Measurements from ENCODE around the gene BIK.

BIK gene, protein sequence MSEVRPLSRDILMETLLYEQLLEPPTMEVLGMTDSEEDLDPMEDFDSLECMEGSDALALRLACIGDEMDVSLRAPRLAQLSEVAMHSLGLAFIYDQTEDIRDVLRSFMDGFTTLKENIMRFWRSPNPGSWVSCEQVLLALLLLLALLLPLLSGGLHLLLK

DNA sequence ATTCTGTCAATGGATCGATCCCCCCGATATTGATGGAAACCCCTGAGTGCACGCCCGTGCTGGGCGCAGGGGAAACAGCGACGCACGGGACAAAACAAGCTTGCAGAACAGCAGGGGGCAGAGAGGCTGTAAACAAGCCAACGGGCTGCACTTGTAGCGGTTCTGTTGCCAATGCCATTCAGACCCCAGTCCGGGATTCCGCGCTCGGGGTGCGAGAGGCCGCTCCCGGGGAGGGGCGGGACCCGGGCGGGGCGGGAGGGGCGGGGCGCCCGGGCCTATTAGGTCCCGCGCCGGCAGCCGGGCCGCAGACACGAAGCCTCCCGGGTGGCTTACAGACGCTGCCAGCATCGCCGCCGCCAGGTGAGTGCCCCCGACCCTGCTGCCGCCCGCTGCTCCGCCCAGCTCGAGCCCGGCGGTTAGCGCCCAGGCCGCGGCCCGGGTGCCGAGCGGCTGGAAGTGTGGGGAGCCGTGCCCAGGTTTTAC is at the start of gene BIK:
BIK (plus strand) TSS at position 307 of the 483 bp plus-strand sequence. CDS start 13,273 bp downstream, outside the sequence.
- DNase-seq = peak; percentile 65

GRCh38 chr22:43066134-43066533 is 44.4 kb upstream of the BIK start:
- no peak for DNase-seq

DNA sequence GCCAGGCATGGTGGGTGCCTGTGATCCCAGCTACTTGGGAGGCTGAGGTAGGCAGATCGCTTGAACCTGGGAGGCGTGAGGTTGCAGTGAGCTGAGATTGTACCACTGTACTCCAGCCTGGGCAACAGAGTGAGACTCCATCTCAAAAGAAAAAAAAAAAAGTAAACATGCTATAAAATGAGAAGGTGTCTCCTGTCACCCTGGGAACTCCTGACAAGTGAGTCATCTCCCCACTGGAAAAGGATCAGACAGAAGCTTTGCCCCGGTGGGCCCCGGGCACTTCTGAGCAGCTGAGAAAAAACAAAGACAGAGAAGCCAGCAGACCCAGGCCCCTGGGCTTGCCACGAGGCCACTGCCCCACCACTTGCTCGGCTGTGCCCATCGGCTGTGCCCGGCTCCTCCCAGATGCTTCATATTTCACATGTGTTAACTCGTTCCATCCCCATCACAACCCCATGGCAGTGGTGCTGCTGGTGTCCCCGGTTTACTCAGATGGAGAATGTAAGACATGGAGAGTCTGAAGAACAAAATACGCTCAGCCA is 43.6 kb upstream of the BIK start:
- DNase-seq = no peak

- no peak for DNase-seq
These were observed 33.3 kb upstream of the BIK start for GRCh38 chr22:43077121-43077877.

GRCh38 chr22:43078522-43078921 is 32.0 kb upstream of the BIK start:
- DNase-seq = no peak

DNA sequence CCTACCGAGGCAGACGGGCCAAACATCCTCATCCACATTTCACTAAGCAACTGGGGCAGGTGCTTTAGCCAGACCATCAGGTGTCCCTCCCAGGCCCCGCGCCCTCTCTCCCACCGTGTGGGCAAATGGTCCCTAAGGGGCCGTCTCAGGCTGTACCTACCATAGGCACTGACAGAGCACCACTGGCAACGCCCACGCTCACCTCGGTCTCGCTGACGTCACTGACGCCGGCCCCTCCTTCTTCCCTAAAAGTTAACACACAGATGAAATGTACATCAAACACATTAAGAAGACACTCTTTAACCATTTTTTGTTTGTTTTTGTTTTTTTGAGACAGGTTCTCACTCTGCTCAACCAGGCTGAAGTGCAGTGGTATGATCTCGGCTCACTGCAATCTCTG is 30.8 kb upstream of the BIK start:
- no peak for DNase-seq

DNA sequence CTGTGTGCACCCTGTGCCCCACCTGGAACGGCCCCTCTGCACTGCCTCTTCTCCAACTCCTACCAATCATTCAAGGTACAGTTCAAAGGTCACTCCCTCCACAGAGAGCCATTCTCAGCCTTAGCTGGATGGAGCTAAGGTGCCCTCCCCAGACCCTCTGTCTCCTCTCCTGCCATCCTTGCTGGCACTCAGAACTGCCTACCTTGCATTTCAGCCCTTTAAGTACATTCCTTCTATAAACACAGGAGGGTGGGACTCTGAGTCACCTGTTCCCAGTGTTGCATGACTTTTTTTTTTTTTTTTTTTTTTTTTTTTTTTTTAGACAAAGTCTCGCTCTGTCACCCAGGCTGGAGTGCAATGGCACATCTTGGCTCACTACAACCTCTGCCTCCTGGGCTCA is 29.9 kb upstream of the BIK start:
- DNase-seq = no peak

- DNase-seq = no peak
These were observed 28.6 kb upstream of the BIK start for GRCh38 chr22:43081968-43082367.

- no peak for DNase-seq
These were observed 24.6 kb upstream of the BIK start for GRCh38 chr22:43085658-43086606.

- DNase-seq = no peak
These were observed 21.9 kb upstream of the BIK start for GRCh38 chr22:43088627-43088983.

DNA sequence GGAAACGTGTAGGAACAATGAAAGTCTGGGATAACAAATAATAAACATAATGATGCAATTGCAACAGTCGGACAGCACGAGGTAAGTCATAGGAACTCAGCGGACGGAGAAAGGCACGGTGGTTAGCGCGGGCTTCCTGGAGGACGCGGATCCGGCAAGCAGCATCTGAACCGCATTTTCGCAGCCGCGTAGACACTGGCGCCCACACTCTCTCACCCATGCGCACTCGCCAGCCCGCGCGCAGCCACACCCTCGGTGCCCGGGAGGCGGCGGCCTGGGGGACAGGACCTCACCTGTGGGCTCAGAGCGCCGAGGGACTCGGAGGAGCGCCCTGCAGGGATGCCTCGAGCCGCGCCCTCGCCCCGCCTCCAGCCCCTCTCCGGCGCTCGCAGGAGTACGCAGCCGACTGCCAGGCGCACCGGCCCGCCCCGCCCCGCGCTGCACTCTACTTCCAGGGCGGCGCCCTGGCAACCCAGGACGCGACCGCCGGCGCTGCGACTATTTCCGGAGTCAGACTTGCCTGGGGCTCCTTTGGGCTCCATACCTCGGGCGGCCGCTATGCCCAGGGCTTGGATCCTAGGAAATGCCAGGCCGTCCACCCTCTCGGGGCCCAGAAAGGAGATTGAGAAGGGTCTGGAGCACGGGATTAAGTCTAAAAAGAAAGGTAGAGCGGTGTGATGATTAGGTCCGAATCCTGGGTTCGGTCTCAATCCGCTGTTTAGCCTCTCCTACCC is 21.4 kb upstream of the BIK start, which contains the start of gene TTLL1:
TTLL1 (minus strand) TSS at position 408 of the 734 bp plus-strand sequence. CDS start 13,805 bp downstream, outside the sequence.
- peak; percentile 93 for DNase-seq

GRCh38 chr22:43090130-43090789 is 20.3 kb upstream of the BIK start:
- peak; percentile 50 for DNase-seq

- no peak for DNase-seq
These were observed 18.5 kb upstream of the BIK start for GRCh38 chr22:43092085-43092484.

GRCh38 chr22:43094085-43094484 is 16.5 kb upstream of the BIK start:
- DNase-seq = no peak

DNA sequence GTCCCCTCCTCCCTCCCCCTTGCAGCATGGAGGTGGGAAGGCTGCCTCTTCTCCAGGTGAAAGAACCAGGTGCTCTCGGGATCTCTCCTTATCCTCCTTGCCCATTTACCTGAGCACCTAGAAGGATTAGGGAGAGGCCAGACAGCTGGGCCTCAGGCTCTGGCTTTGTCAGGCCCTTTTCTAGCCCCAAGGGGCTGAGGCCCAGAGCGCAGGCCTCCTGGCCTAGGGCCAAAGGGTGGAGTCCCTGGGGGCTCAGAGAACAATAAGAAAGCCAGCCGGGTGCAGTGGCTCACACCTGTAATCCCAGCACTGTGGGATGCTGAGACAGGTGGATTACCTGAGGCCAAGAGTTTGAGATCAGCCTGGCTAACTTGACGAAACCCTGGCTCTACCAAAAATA is 16.0 kb upstream of the BIK start:
- no peak for DNase-seq

GRCh38 chr22:43096420-43096819 is 14.1 kb upstream of the BIK start:
- DNase-seq = no peak

GRCh38 chr22:43098356-43098755 is 12.2 kb upstream of the BIK start:
- DNase-seq = no peak

- no peak for DNase-seq
These were observed 11.5 kb upstream of the BIK start for GRCh38 chr22:43099095-43099494.

GRCh38 chr22:43100225-43100624 is 10.3 kb upstream of the BIK start:
- no peak for DNase-seq

DNA sequence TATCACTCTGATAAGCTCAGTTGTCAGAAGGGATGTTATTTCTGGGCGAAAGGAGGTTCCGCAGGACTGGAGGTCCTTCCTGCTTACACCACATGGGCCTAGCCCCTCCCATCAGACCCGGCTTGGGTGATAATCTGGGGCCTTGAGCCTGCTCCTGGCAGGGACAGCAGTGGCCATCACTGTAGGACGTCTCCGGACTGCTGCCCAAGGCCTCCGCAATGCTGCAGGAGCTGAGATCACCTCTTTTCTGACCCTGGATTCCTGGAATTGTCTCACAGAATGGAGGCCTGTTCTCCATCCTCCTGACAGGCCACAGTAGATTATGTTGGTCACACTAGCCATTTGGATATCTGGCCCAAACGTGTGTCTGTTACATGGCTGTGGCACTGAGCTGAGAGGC is 9.2 kb upstream of the BIK start:
- no peak for DNase-seq

- DNase-seq = peak; percentile 26
These were observed 6.4 kb upstream of the BIK start for GRCh38 chr22:43104056-43104625.

Data from CD4-positive, alpha-beta T cell treated with Interleukin-17A for 4 hours (primary cell).